ENCODE measurements around the gene CYB5A.

- TF ChIP-seq RAD21 (IDR thresholded peaks at IDR 0.05; ENCODE audit: low read depth), result no peak
- TF ChIP-seq, protein P1, sequence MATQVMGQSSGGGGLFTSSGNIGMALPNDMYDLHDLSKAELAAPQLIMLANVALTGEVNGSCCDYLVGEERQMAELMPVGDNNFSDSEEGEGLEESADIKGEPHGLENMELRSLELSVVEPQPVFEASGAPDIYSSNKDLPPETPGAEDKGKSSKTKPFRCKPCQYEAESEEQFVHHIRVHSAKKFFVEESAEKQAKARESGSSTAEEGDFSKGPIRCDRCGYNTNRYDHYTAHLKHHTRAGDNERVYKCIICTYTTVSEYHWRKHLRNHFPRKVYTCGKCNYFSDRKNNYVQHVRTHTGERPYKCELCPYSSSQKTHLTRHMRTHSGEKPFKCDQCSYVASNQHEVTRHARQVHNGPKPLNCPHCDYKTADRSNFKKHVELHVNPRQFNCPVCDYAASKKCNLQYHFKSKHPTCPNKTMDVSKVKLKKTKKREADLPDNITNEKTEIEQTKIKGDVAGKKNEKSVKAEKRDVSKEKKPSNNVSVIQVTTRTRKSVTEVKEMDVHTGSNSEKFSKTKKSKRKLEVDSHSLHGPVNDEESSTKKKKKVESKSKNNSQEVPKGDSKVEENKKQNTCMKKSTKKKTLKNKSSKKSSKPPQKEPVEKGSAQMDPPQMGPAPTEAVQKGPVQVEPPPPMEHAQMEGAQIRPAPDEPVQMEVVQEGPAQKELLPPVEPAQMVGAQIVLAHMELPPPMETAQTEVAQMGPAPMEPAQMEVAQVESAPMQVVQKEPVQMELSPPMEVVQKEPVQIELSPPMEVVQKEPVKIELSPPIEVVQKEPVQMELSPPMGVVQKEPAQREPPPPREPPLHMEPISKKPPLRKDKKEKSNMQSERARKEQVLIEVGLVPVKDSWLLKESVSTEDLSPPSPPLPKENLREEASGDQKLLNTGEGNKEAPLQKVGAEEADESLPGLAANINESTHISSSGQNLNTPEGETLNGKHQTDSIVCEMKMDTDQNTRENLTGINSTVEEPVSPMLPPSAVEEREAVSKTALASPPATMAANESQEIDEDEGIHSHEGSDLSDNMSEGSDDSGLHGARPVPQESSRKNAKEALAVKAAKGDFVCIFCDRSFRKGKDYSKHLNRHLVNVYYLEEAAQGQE (IDR thresholded peaks at IDR 0.05; ENCODE audit: low read depth), result no peak
- TF ChIP-seq USF1 (IDR thresholded peaks at IDR 0.05), result no peak
- no peak for TF ChIP-seq EP300 (IDR thresholded peaks at IDR 0.05; ENCODE audit: borderline replicate concordance)
- no peak for TF ChIP-seq TAF1 (IDR thresholded peaks at IDR 0.05; ENCODE audit: low read depth)
- no peak for TF ChIP-seq TCF12 (IDR thresholded peaks at IDR 0.05; ENCODE audit: low read depth)
- TF ChIP-seq YY1 (IDR thresholded peaks at IDR 0.05; ENCODE audit: low read depth), result no peak
- TF ChIP-seq TEAD4 (IDR thresholded peaks at IDR 0.05), result no peak
- no peak for TF ChIP-seq ZBTB7A (IDR thresholded peaks at IDR 0.05; ENCODE audit: low read depth)
- no peak for TF ChIP-seq EGR1 (IDR thresholded peaks at IDR 0.05)
- no peak for TF ChIP-seq NFIC (IDR thresholded peaks at IDR 0.05)
These were observed 78.3 kb downstream of the CYB5A start for GRCh38 chr18:74213429-74213828.

All from Ishikawa (cell line).